PC-3 (cell line): ENCODE results near the gene DGKD. TPM values are rescaled to one million over a fixed set of nuclear protein-coding genes. Genes with fewer than 3 reads are reported as not detected.

Experiments
- ATAC-seq: fragments of 200-7000 bp; cut with Tn5 transposase; 2 replicates; pipeline ENCODE4 v1.9.1; 2020; ENCODE audit warnings: mild to moderate bottlenecking, moderate library complexity
- BruUV-seq: library from RNA; stranded (reverse); fragments of 400-500 nt; replicated peaks from 2 replicates; lab custom pipeline; 2021; lab: Mats Ljungman, UMichigan
- CTCF ChIA-PET: fragments of 300-600 bp; sonication (Branson Sonifier 250); formaldehyde crosslinking; loops from one replicate; lab custom pipeline; 2022; ENCODE audit warnings: antibody characterized with exemption; lab: Charles Lee
- POLR2A ChIA-PET: fragments of 300-600 bp; sonication (Branson Sonifier 250); formaldehyde crosslinking; loops from one replicate; lab custom pipeline; 2022; ENCODE audit warnings: antibody characterized with exemption; ENCODE audit not compliant: unreplicated experiment; lab: Charles Lee
- DNase-seq: peaks from one replicate; pipeline ENCODE4 v3.0.0-alpha.2; 2015
- H2AFZ ChIP-seq: fragments of 300-600 bp; sonication (generic); 2 replicates; pipeline ENCODE4 v1.6.0; 2016; ENCODE audit warnings: antibody characterized with exemption, low read length
- H3F3A ChIP-seq: fragments of 300-600 bp; sonication (generic); one replicate; pipeline ENCODE4 v1.6.0; 2017; ENCODE audit warnings: antibody characterized with exemption, low read length, control low read depth, mild to moderate bottlenecking; ENCODE audit not compliant: unreplicated experiment
- H3K27ac ChIP-seq: fragments of 300-600 bp; sonication (generic); 2 replicates; pipeline ENCODE4 v1.5.1; 2016; ENCODE audit warnings: mild to moderate bottlenecking, low read length
- H3K27me3 ChIP-seq: fragments of 300-600 bp; sonication (generic); 2 replicates; pipeline ENCODE4 v1.6.1; 2016; ENCODE audit warnings: low read length, mixed read lengths
- H3K36me3 ChIP-seq: fragments of 300-600 bp; sonication (generic); 2 replicates; pipeline ENCODE4 v1.6.1; 2016; ENCODE audit warnings: low read depth, mixed run types, low read length, mixed read lengths
- H3K4me1 ChIP-seq: fragments of 300-600 bp; sonication (generic); 2 replicates; pipeline ENCODE4 v1.5.1; 2016; ENCODE audit warnings: low read length; ENCODE audit not compliant: insufficient read depth
- H3K4me2 ChIP-seq: fragments of 300-600 bp; sonication (generic); 2 replicates; pipeline ENCODE4 v1.6.0; 2016; ENCODE audit warnings: low read length
- H3K4me3 ChIP-seq: fragments of 300-600 bp; sonication (generic); 2 replicates; pipeline ENCODE4 v1.5.1; 2016; ENCODE audit warnings: mild to moderate bottlenecking, low read length, mixed read lengths
- H3K79me2 ChIP-seq: fragments of 300-600 bp; sonication (generic); 2 replicates; pipeline ENCODE4 v1.6.1; 2017; ENCODE audit warnings: low read length, mixed read lengths
- H3K9ac ChIP-seq: fragments of 300-600 bp; sonication (generic); 2 replicates; pipeline ENCODE4 v1.6.0; 2016; ENCODE audit warnings: mild to moderate bottlenecking, low read length
- H3K9me2 ChIP-seq: fragments of 300-600 bp; sonication (generic); replicated peaks from 2 replicates; pipeline ENCODE4 v1.6.1; 2016; ENCODE audit warnings: mixed run types, low read length, mixed read lengths
- H3K9me3 ChIP-seq: fragments of 300-600 bp; sonication (generic); 2 replicates; pipeline ENCODE4 v1.6.1; 2016; ENCODE audit warnings: low read length, mixed read lengths
- H4K20me1 ChIP-seq: fragments of 300-600 bp; sonication (generic); 2 replicates; pipeline ENCODE4 v1.6.1; 2016; ENCODE audit warnings: low read length, mixed read lengths
- EZH2 ChIP-seq: fragments of 300-600 bp; sonication (generic); IDR thresholded peaks from one replicate; pipeline ENCODE4 v1.6.1; 2017; ENCODE audit warnings: antibody characterized with exemption, mild to moderate bottlenecking, low read length; ENCODE audit not compliant: unreplicated experiment
- EZH2phosphoT487 ChIP-seq: fragments of 300-600 bp; sonication (generic); IDR thresholded peaks from 2 replicates; pipeline ENCODE4 v1.6.1; 2018; ENCODE audit warnings: mild to moderate bottlenecking, antibody characterized with exemption, low read length, borderline replicate concordance
- intact Hi-C: fragments of 100-400 bp; cut with micrococcal nuclease; formaldehyde crosslinking; loops from 2 replicates; pipeline ENCODE4 v1.9.0; 2023
- total RNA-seq: library from RNA; depleted of rRNA; stranded (reverse); fragments of >200 nt; gene quantifications from 2 replicates; pipeline ENCODE4 v1.2.3, GENCODE V29; 2014
- TF ChIP-seq, protein P1 (sequence below): fragments of 300-600 bp; sonication (generic); conservative IDR thresholded peaks from 2 replicates; pipeline ENCODE4 v1.5.1; 2017; ENCODE audit warnings: antibody characterized with exemption, low read depth, mild to moderate bottlenecking, low read length

The DGKD gene
- total RNA-seq, 1 experiment from 2014 or later, result 23.3 TPM

DNA sequence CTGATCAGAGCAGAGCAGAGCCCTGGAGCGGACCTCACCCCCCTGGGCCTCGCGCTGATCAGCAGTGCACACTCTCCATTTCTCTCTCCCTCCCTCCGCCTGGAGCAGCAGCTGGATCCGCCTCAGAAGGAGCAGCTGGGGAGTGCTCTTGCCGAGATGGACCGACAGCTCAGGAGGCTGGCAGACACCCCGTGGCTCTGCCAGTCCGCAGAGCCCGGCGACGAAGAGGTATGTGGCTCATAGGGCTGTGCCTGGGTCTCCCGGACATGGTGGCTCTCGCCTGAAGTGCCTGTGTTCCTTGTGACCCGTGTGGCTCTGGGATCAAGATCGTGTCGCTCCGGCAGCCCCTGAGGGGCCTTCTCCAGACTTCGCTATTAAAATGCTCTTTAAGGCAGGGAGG is 109.8 kb downstream of the DGKD start:
- no peaks in the 10 kb centered on the region for H3K4me1 ChIP-seq
- no peaks in the 10 kb centered on the region for H3K27me3 ChIP-seq
- no peak overlapping the region for H3K4me3 ChIP-seq
- intact Hi-C loops, result no loop called here
- no peak overlapping the region for H2AFZ ChIP-seq
- DNase-seq (no peak), ATAC-seq (no peak)
- H3K4me2 ChIP-seq, result no peak overlapping the region
- no peak overlapping the region for H3K9ac ChIP-seq
- no peaks in the 10 kb centered on the region for H3K9me2 ChIP-seq
- no peak overlapping the region for H3K27ac ChIP-seq
- ChIA-PET CTCF (no interaction called here), POLR2A (no interaction called here)
- no peaks in the 10 kb centered on the region for H3K9me3 ChIP-seq
- H3K36me3 ChIP-seq, result peaks cover 26% of the 10 kb centered on the region; the same call in 1 of the 2 replicates
- H3F3A ChIP-seq, result no peaks in the 10 kb centered on the region
- BruUV-seq, result no TSS peak
- TF ChIP-seq EZH2 (no peak), EZH2phosphoT487 (no peak)
- TF ChIP-seq, protein P1, sequence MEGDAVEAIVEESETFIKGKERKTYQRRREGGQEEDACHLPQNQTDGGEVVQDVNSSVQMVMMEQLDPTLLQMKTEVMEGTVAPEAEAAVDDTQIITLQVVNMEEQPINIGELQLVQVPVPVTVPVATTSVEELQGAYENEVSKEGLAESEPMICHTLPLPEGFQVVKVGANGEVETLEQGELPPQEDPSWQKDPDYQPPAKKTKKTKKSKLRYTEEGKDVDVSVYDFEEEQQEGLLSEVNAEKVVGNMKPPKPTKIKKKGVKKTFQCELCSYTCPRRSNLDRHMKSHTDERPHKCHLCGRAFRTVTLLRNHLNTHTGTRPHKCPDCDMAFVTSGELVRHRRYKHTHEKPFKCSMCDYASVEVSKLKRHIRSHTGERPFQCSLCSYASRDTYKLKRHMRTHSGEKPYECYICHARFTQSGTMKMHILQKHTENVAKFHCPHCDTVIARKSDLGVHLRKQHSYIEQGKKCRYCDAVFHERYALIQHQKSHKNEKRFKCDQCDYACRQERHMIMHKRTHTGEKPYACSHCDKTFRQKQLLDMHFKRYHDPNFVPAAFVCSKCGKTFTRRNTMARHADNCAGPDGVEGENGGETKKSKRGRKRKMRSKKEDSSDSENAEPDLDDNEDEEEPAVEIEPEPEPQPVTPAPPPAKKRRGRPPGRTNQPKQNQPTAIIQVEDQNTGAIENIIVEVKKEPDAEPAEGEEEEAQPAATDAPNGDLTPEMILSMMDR, result no peak
- no peaks in the 10 kb centered on the region for H4K20me1 ChIP-seq
- no peaks in the 10 kb centered on the region for H3K79me2 ChIP-seq

DNA sequence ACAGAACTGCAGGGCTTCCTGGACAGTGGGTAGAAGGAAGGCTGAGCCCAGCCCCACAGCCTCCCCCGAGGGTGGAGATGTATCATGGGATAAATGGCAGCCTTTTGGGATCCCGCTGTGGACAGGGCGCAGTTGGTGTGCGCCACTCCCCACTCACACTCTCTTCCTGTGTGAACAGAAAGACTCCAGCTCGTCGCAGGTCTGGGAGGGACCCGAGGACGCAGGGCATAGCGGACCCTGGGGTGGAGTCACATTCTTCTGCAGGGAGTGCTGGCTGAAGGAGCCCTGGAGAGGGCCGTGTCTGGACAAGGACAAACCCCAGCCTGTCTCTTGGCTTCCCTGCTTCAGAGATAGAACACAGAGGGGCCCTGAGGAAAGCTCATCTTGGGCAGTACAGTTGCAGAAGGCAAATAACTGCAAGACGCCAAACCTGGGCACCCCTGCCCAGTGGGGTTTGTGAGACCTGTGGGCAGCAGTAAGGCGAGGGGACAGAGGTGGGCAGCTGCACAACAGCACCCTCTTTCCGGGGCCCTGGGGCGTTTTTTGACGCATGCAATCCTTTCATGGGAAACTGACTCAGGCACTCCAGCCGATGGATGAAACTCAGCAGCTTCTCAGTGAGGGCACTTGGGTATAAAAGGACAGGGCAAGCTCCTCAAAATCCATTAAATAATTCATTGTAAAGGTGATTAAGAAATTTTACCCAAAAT is 110.4 kb downstream of the DGKD start:
- H3K36me3 ChIP-seq, result peaks cover 32% of the 10 kb centered on the region
- H4K20me1 ChIP-seq, result no peaks in the 10 kb centered on the region
- no TSS peak for BruUV-seq
- no peaks in the 10 kb centered on the region for H3F3A ChIP-seq
- H3K9me2 ChIP-seq, result no peaks in the 10 kb centered on the region
- H3K79me2 ChIP-seq, result no peaks in the 10 kb centered on the region
- POLR2A ChIA-PET, result no interaction called here
- H3K27ac ChIP-seq, result no peak overlapping the region
- H3K4me2 ChIP-seq, result no peak overlapping the region
- CTCF ChIA-PET, result no interaction called here
- no peaks in the 10 kb centered on the region for H3K9me3 ChIP-seq
- H3K9ac ChIP-seq, result no peak overlapping the region
- no peaks in the 10 kb centered on the region for H3K4me1 ChIP-seq
- no peak for TF ChIP-seq EZH2phosphoT487
- TF ChIP-seq, protein P1, result no peak
- no peak for TF ChIP-seq EZH2
- no peak for ATAC-seq
- no peaks in the 10 kb centered on the region for H3K27me3 ChIP-seq
- H2AFZ ChIP-seq, result no peak overlapping the region
- no peak for DNase-seq
- H3K4me3 ChIP-seq, result no peak overlapping the region
- intact Hi-C loops, result no loop called here

DNA sequence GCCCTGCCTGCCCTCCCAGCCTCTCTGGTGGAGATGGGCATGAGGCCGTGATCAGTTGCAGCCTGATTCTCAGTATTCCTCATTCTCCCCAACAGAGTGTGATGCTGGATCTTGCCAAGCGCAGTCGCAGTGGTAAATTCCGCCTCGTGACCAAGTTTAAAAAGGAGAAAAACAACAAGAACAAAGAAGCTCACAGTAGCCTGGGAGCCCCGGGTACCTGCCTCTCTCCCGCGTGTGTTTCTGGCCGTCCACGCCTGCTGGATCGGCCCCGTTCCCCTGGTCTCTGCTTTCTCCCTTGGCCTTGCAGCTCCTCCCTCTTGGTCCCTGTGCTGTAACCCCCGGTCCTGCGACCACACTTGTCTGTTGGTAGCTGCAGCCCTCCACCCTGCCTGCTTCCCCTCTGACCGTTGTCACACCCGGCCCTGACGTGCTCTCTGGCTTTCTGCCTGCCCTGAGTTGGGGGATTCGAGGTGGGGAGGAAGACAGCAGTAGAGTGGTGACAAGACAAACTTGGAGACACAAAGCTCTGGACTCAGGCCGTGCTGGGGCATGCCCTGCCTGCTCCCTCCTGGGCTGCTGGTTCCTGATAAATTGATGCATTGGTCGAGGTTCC is 112.8 kb downstream of the DGKD start:
- no peaks in the 10 kb centered on the region for H3K79me2 ChIP-seq
- H3K27me3 ChIP-seq, result no peaks in the 10 kb centered on the region
- ChIA-PET POLR2A (no interaction called here), CTCF (no interaction called here)
- no peaks in the 10 kb centered on the region for H3F3A ChIP-seq
- H2AFZ ChIP-seq, result no peak overlapping the region
- no peaks in the 10 kb centered on the region for H4K20me1 ChIP-seq
- DNase-seq, result no peak
- H3K27ac ChIP-seq, result no peak overlapping the region
- intact Hi-C loops, result no loop called here
- TF ChIP-seq EZH2 (no peak), EZH2phosphoT487 (no peak)
- TF ChIP-seq, protein P1, result no peak
- H3K4me2 ChIP-seq, result no peak overlapping the region
- peaks cover 30% of the 10 kb centered on the region for H3K36me3 ChIP-seq
- H3K4me1 ChIP-seq, result no peaks in the 10 kb centered on the region
- no peak for ATAC-seq
- no TSS peak for BruUV-seq
- H3K4me3 ChIP-seq, result no peak overlapping the region
- no peaks in the 10 kb centered on the region for H3K9me2 ChIP-seq
- no peaks in the 10 kb centered on the region for H3K9me3 ChIP-seq
- no peak overlapping the region for H3K9ac ChIP-seq
